GM13977 (cell line): Measurements from ENCODE around the gene AP3B2.

Experiments used
- DNase-seq: peaks from one replicate; pipeline ENCODE4 v3.0.0; 2012; ENCODE audit warnings: low spot score
- CTCF ChIP-seq: IDR thresholded peaks from 2 replicates; pipeline ENCODE4 v1.5.1; 2012; ENCODE audit warnings: mild to moderate bottlenecking, control low read depth; ENCODE audit not compliant: insufficient read depth; ENCODE audit errors: extremely low read depth, missing control alignments
- in situ Hi-C: fragments of 300-500 bp; cut with MboI; formaldehyde crosslinking; loops from one replicate; pipeline ENCODE4 v1.12.0; 2022; ENCODE audit warnings: low sequenced_read_pairs, low pct_unique_long_range_greater_than_20kb, mixed read lengths, inconsistent platforms; ENCODE audit not compliant: unreplicated experiment

The AP3B2 gene

GRCh38 chr15:82640672-82641071, 69.0 kb downstream of the AP3B2 start:
- no peak for DNase-seq
- TF ChIP-seq CTCF, result no peak
- in situ Hi-C loops, result no loop called here

DNA sequence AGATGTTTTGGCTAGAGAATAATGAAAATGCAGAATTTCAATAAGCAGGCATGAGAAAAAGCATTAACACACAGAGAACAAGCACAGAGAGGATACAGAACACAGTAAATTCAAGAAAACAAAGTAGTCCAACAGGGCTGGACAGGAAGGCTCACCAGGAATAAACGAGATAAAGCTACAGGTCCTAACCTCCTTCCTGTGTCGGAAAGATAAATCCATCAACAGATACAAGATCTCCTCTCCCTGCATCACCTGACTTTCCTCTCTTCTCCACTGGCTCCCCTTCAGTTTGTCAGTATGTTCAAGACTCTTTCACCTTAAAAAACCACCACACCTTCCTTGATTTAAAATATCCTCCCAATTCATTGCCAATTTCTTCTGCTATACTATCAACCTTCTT, 73.9 kb downstream of the AP3B2 start:
- DNase-seq, result no peak
- in situ Hi-C loops, result no loop called here
- no peak for TF ChIP-seq CTCF

DNA sequence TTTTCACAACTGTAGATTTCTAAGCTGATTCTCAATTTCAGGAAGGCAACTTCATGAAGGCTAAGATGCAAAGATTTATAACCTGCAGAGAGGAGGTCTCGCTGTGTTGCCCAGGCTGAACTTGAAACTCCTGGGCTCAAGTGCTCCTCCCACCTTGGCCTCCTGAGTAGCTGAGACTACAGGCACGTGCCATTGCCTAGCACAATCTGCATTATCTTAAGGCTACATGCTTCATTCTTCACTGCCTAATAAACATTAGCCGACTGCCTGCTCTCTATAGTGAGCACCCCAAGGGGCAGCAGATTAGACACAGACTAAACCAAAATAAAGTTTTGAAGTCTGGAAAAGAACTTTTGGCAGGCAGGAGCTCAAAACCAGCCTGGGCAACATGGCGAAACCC, 79.6 kb downstream of the AP3B2 start:
- TF ChIP-seq CTCF, result no peak
- no peak for DNase-seq
- in situ Hi-C loops, result no loop called here

GRCh38 chr15:82625136-82625535, 84.5 kb downstream of the AP3B2 start:
- no peak for TF ChIP-seq CTCF
- in situ Hi-C loops, result no loop called here
- DNase-seq, result no peak

GRCh38 chr15:82624438-82624837, 85.2 kb downstream of the AP3B2 start:
- in situ Hi-C loops, result no loop called here
- DNase-seq, result no peak
- TF ChIP-seq CTCF, result no peak

GRCh38 chr15:82624008-82624407, 85.7 kb downstream of the AP3B2 start:
- in situ Hi-C loops, result no loop called here
- no peak for TF ChIP-seq CTCF
- DNase-seq, result no peak

- no peak for TF ChIP-seq CTCF
- in situ Hi-C loops, result no loop called here
- DNase-seq, result no peak
These were observed 87.7 kb downstream of the AP3B2 start for GRCh38 chr15:82621970-82622369.
